ENCODE data around the gene TNFAIP8. TPM values are rescaled to one million over a fixed set of nuclear protein-coding genes. Genes with fewer than 3 reads are reported as not detected.
A peak's percentile ranks its signal among the peaks of the same experiment; 100 is the strongest.
"Not testable (repeated sequence)": the region's sequence is repeated elsewhere in the genome, so short reads cannot be mapped to it uniquely, and the experiment has no call there.

The TNFAIP8 gene
- total RNA-seq, 2 donors from 2014 or later, result 29.6 to 39.5 TPM

- TF ChIP-seq, protein P1, sequence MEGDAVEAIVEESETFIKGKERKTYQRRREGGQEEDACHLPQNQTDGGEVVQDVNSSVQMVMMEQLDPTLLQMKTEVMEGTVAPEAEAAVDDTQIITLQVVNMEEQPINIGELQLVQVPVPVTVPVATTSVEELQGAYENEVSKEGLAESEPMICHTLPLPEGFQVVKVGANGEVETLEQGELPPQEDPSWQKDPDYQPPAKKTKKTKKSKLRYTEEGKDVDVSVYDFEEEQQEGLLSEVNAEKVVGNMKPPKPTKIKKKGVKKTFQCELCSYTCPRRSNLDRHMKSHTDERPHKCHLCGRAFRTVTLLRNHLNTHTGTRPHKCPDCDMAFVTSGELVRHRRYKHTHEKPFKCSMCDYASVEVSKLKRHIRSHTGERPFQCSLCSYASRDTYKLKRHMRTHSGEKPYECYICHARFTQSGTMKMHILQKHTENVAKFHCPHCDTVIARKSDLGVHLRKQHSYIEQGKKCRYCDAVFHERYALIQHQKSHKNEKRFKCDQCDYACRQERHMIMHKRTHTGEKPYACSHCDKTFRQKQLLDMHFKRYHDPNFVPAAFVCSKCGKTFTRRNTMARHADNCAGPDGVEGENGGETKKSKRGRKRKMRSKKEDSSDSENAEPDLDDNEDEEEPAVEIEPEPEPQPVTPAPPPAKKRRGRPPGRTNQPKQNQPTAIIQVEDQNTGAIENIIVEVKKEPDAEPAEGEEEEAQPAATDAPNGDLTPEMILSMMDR (conservative IDR thresholded peaks at IDR 0.05), result peak; percentile 74
- H3K4me1 Mint-ChIP-seq, result peaks cover 5% of the 10 kb centered on the region
- peak overlapping the region; percentile 71 for H3K4me3 ChIP-seq (ENCODE audit: low read length)
- H3K27ac Mint-ChIP-seq, result no peak overlapping the region
- peaks cover 69% of the 10 kb centered on the region for H3K9me3 ChIP-seq (ENCODE audit: control insufficient read depth, low read length)
- H3K27me3 ChIP-seq (ENCODE audit: control insufficient read depth, insufficient read depth, low read length, poor library complexity, severe bottlenecking), result no peaks in the 10 kb centered on the region
- no peak overlapping the region for H3K27ac ChIP-seq (ENCODE audit: low read depth, low read length)
- peak; percentile 92 for DNase-seq
- no peaks in the 10 kb centered on the region for H3K36me3 ChIP-seq (ENCODE audit: control insufficient read depth, insufficient read depth, low read length)
- no peak overlapping the region for H3K4me3 Mint-ChIP-seq
- WGBS, 2 experiments (ENCODE audit: insufficient coverage in 1 of 2, insufficient read length in 1 of 2), result 70% methylated on average over 6 to 8 of the region's 8 CpGs
- peaks cover 2% of the 10 kb centered on the region for H3K27me3 Mint-ChIP-seq (ENCODE audit: insufficient read depth)
- peaks cover 98% of the 10 kb centered on the region for H3K9me3 Mint-ChIP-seq
- H3K4me1 ChIP-seq (ENCODE audit: control insufficient read depth, insufficient read depth, low read length), result no peaks in the 10 kb centered on the region
- H3K36me3 Mint-ChIP-seq (ENCODE audit: low read depth), result peaks cover 34% of the 10 kb centered on the region
- H3K9ac ChIP-seq (ENCODE audit: extremely low read depth, low read length, poor library complexity, severe bottlenecking), result no peak overlapping the region
Observed at GRCh38 chr5:119435436-119436132, 79.8 kb downstream of the TNFAIP8 start.

GRCh38 chr5:119437785-119438586 lies 82.2 kb downstream of the TNFAIP8 start:
- peaks cover 33% of the 10 kb centered on the region for H3K36me3 Mint-ChIP-seq (ENCODE audit: low read depth)

DNA sequence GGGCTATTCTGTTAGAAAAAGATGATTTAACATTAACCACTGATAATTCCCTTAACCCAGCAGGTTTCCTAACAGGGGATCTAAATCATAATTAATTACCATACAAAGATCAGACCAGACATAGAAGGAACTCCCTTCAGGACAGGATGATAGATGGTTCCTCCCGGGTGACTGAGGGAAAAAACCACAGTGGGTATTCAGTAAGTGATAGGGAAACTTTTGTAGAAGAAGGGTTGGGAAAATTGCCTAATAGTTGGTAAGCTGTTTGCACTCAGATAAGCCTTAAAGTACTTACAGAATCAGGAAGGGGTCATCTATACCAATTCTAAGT lies 82.7 kb downstream of the TNFAIP8 start:
- H3K4me3 ChIP-seq (ENCODE audit: low read length); H3K9ac ChIP-seq (ENCODE audit: extremely low read depth, low read length, poor library complexity, severe bottlenecking): not testable (repeated sequence)

More at GRCh38 chr5:119437785-119438586, 82.2 kb downstream of the TNFAIP8 start:
- H3K36me3 ChIP-seq (ENCODE audit: control insufficient read depth, insufficient read depth, low read length); H3K4me1 Mint-ChIP-seq; H3K9ac ChIP-seq (ENCODE audit: extremely low read depth, low read length, poor library complexity, severe bottlenecking); H3K4me1 ChIP-seq (ENCODE audit: control insufficient read depth, insufficient read depth, low read length); H3K27me3 Mint-ChIP-seq (ENCODE audit: insufficient read depth); H3K27ac ChIP-seq (ENCODE audit: low read depth, low read length); H3K27me3 ChIP-seq (ENCODE audit: control insufficient read depth, insufficient read depth, low read length, poor library complexity, severe bottlenecking); DNase-seq; H3K4me3 Mint-ChIP-seq; H3K27ac Mint-ChIP-seq: not testable (repeated sequence)
- H3K9me3 Mint-ChIP-seq, result peaks cover 96% of the 10 kb centered on the region
- Histone ChIP-seq H3K9me3 (ENCODE audit: control insufficient read depth, low read length) (peaks cover 49% of the 10 kb centered on the region), H3K4me3 (ENCODE audit: low read length) (peak overlapping the region; percentile 71)
- 97% methylated on average over 2 of the region's 3 CpGs; no CpG with 5 or more reads in 1 of the 2 experiments for WGBS, 2 experiments (ENCODE audit: insufficient coverage in 1 of 2, insufficient read length in 1 of 2)

DNA sequence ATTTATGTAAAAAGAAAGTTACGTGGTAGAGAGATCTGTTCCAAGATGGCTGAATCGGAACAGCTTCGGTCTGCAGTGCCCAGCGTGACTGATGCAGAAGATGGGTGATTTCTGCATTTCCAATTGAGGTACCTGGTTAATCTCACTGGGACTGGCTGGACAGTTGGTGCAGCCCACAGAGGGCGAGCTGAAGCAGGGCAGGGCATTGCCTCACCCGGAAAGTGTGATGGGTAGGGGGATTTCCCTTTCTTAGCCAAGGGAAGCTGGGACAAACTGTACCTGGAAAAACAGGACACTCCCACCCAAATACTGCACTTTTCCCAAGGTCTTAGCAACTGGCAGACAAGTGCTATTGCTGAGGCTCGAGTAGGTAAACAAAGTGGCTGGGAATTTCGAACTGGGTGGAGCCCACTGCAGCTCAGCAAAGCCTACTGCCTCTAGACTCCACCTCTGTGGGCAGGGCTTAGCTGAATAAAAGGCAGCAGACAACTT lies 83.4 kb downstream of the TNFAIP8 start:
- 93 to 94% methylated on average over 7 to 8 of the region's 8 CpGs for WGBS, 2 experiments (ENCODE audit: insufficient coverage in 1 of 2, insufficient read length in 1 of 2)
- DNase-seq, result no peak
- H3K27ac ChIP-seq (ENCODE audit: low read depth, low read length), result no peak overlapping the region
- no peak overlapping the region for H3K9ac ChIP-seq (ENCODE audit: extremely low read depth, low read length, poor library complexity, severe bottlenecking)
- H3K27me3 ChIP-seq (ENCODE audit: control insufficient read depth, insufficient read depth, low read length, poor library complexity, severe bottlenecking), result no peaks in the 10 kb centered on the region
- peaks cover 36% of the 10 kb centered on the region for H3K36me3 Mint-ChIP-seq (ENCODE audit: low read depth)
- H3K4me3 Mint-ChIP-seq, result no peak overlapping the region
- H3K4me1 Mint-ChIP-seq, result peaks cover 5% of the 10 kb centered on the region
- no peaks in the 10 kb centered on the region for H3K4me1 ChIP-seq (ENCODE audit: control insufficient read depth, insufficient read depth, low read length)
- H3K27me3 Mint-ChIP-seq (ENCODE audit: insufficient read depth), result peaks cover 6% of the 10 kb centered on the region
- no peak overlapping the region for H3K4me3 ChIP-seq (ENCODE audit: low read length)
- H3K27ac Mint-ChIP-seq, result no peak overlapping the region
- H3K9me3 ChIP-seq (ENCODE audit: control insufficient read depth, low read length), result peaks cover 40% of the 10 kb centered on the region
- H3K9me3 Mint-ChIP-seq, result peaks cover 96% of the 10 kb centered on the region
- TF ChIP-seq, protein P1 (conservative IDR thresholded peaks at IDR 0.05), result no peak
- no peaks in the 10 kb centered on the region for H3K36me3 ChIP-seq (ENCODE audit: control insufficient read depth, insufficient read depth, low read length)

More for the DNA sequence above, 82.7 kb downstream of the TNFAIP8 start:
- H3K4me3 Mint-ChIP-seq; H3K4me1 Mint-ChIP-seq; H3K27ac Mint-ChIP-seq; H3K27me3 ChIP-seq (ENCODE audit: control insufficient read depth, insufficient read depth, low read length, poor library complexity, severe bottlenecking); H3K36me3 ChIP-seq (ENCODE audit: control insufficient read depth, insufficient read depth, low read length); H3K27me3 Mint-ChIP-seq (ENCODE audit: insufficient read depth); H3K27ac ChIP-seq (ENCODE audit: low read depth, low read length); DNase-seq; H3K4me1 ChIP-seq (ENCODE audit: control insufficient read depth, insufficient read depth, low read length): not testable (repeated sequence)
- H3K9me3 ChIP-seq (ENCODE audit: control insufficient read depth, low read length), result peaks cover 46% of the 10 kb centered on the region
- H3K9me3 Mint-ChIP-seq, result peaks cover 96% of the 10 kb centered on the region
- 50 to 52% methylated on average over 1 of the region's 1 CpG for whole genome bisulfite sequencing, 2 experiments (ENCODE audit: insufficient coverage in 1 of 2, insufficient read length in 1 of 2)
- H3K36me3 Mint-ChIP-seq (ENCODE audit: low read depth), result peaks cover 34% of the 10 kb centered on the region

GRCh38 chr5:119439632-119440031 lies 83.8 kb downstream of the TNFAIP8 start:
- H3K4me1 ChIP-seq (ENCODE audit: control insufficient read depth, insufficient read depth, low read length); H3K27ac ChIP-seq (ENCODE audit: low read depth, low read length); H3K4me3 ChIP-seq (ENCODE audit: low read length); H3K27ac Mint-ChIP-seq; H3K4me3 Mint-ChIP-seq; H3K4me1 Mint-ChIP-seq; H3K27me3 Mint-ChIP-seq (ENCODE audit: insufficient read depth); DNase-seq; H3K9ac ChIP-seq (ENCODE audit: extremely low read depth, low read length, poor library complexity, severe bottlenecking); H3K36me3 ChIP-seq (ENCODE audit: control insufficient read depth, insufficient read depth, low read length); H3K27me3 ChIP-seq (ENCODE audit: control insufficient read depth, insufficient read depth, low read length, poor library complexity, severe bottlenecking): not testable (repeated sequence)
- peaks cover 36% of the 10 kb centered on the region for H3K9me3 ChIP-seq (ENCODE audit: control insufficient read depth, low read length)
- H3K36me3 Mint-ChIP-seq (ENCODE audit: low read depth), result peaks cover 38% of the 10 kb centered on the region
- H3K9me3 Mint-ChIP-seq, result peaks cover 96% of the 10 kb centered on the region
- WGBS, 2 experiments (ENCODE audit: insufficient coverage in 1 of 2, insufficient read length in 1 of 2), result 96% methylated on average over 3 of the region's 3 CpGs; no CpG with 5 or more reads in 1 of the 2 experiments
